B cell (primary cell): ENCODE measurements around the gene MEIKIN. TPM values are rescaled to one million over a fixed set of nuclear protein-coding genes. Genes with fewer than 3 reads are reported as not detected.

Experiments used
- ATAC-seq: fragments of 200-7000 bp; cut with Tn5 transposase; one replicate; pipeline ENCODE4 v1.10.0; 2021; ENCODE audit warnings: low read depth, mild to moderate bottlenecking, moderate number of reproducible peaks, moderate library complexity
- CTCF ChIA-PET: fragments of 350-600 bp; sonication (Branson Sonifier 250); formaldehyde crosslinking; loops from one replicate; lab custom pipeline; 2021; ENCODE audit warnings: antibody characterized with exemption, inconsistent platforms; lab: Charles Lee
- POLR2A ChIA-PET: fragments of 350-600 bp; sonication (Branson Sonifier 250); formaldehyde crosslinking; loops from one replicate; lab custom pipeline; 2021; ENCODE audit warnings: antibody characterized with exemption; lab: Charles Lee
- DNase-seq: peaks from one replicate; pipeline ENCODE4 v3.0.0; 2013
- H2AFZ ChIP-seq: 2 replicates; pipeline ENCODE4 v1.6.1; 2012; ENCODE audit warnings: mild to moderate bottlenecking, low read depth, low read length; ENCODE audit not compliant: insufficient read depth, poor library complexity, severe bottlenecking
- H3K27ac ChIP-seq, 2 donors: 1 replicate in 1 of 2; 2 replicates in 1 of 2; pipeline ENCODE4 v1.5.1; 2012 to 2013; ENCODE audit warnings: low read length in 2 of 2, mild to moderate bottlenecking in 2 of 2, moderate library complexity in 1 of 2
- H3K27me3 ChIP-seq, 4 experiments: fragments of 200-600 bp in 1 of 4; sonication (generic) in 1 of 4; replicated peaks in 1 of 4; 1 replicate in 2 of 4; 2 replicates in 2 of 4; pipeline versions ENCODE4 v1.6.1 to v1.7.0; 2013 to 2016; ENCODE audit warnings: low read length in 3 of 4, mild to moderate bottlenecking in 2 of 4, mixed read lengths in 1 of 4, moderate library complexity in 1 of 4; ENCODE audit not compliant: insufficient read depth in 4 of 4, control insufficient read depth in 3 of 4; ENCODE audit errors: control extremely low read depth in 1 of 4
- H3K36me3 ChIP-seq, 2 experiments: replicated peaks in 1 of 2; 1 replicate in 1 of 2; 2 replicates in 1 of 2; pipeline versions ENCODE4 v1.6.1 to v1.7.1; 2013; ENCODE audit warnings: low read length in 1 of 2; ENCODE audit not compliant: insufficient read depth in 2 of 2, control insufficient read depth in 1 of 2; ENCODE audit errors: control extremely low read depth in 1 of 2, extremely low read depth in 1 of 2
- H3K4me1 ChIP-seq, 2 donors: fragments of 200-600 bp in 1 of 2; sonication (generic) in 1 of 2; 1 replicate in 1 of 2; 2 replicates in 1 of 2; pipeline versions ENCODE4 v1.5.1 to v1.6.1; 2013 to 2017; ENCODE audit warnings: low read length in 2 of 2; ENCODE audit not compliant: control insufficient read depth in 2 of 2, insufficient read depth in 2 of 2
- H3K4me2 ChIP-seq: replicated peaks from 2 replicates; pipeline ENCODE3; 2012; ENCODE audit warnings: mild to moderate bottlenecking, low read depth, low read length; ENCODE audit not compliant: poor library complexity, severe bottlenecking
- H3K4me3 ChIP-seq, 5 experiments: fragments of 200-600 bp in 1 of 5; sonication (generic) in 1 of 5; 1 replicate in 3 of 5; 2 replicates in 2 of 5; pipeline versions ENCODE4 v1.5.1 to v1.7.0; 2011 to 2016; ENCODE audit warnings: low read length in 4 of 5, mild to moderate bottlenecking in 4 of 5, low read depth in 2 of 5, control low read depth in 1 of 5, moderate library complexity in 1 of 5; ENCODE audit not compliant: insufficient read depth in 1 of 5; ENCODE audit errors: control extremely low read depth in 1 of 5, extremely low read depth in 1 of 5
- H3K79me2 ChIP-seq: fragments of 200-600 bp; sonication (generic); one replicate; pipeline ENCODE4 v1.6.0; 2016; ENCODE audit warnings: low read length; ENCODE audit not compliant: control insufficient read depth, insufficient read depth
- H3K9ac ChIP-seq: fragments of 200-600 bp; sonication (generic); 2 replicates; pipeline ENCODE4 v1.6.1; 2017; ENCODE audit warnings: mild to moderate bottlenecking, low read length, moderate library complexity
- H3K9me3 ChIP-seq, 3 donors: one replicate each; pipeline versions ENCODE4 v1.6.1 to v1.7.1; 2013; ENCODE audit warnings: low read length in 2 of 3; ENCODE audit not compliant: control insufficient read depth in 2 of 3, insufficient read depth in 1 of 3; ENCODE audit errors: control extremely low read depth in 1 of 3
- H4K20me1 ChIP-seq: 2 replicates; pipeline ENCODE4 v1.6.0; 2012; ENCODE audit warnings: mild to moderate bottlenecking, low read length; ENCODE audit not compliant: insufficient read depth, control insufficient read depth, poor library complexity, severe bottlenecking
- H3K27ac Mint-ChIP-seq: one replicate; pipeline ENCODE4 v1.8.0; 2021; ENCODE audit warnings: mixed read lengths
- H3K27me3 Mint-ChIP-seq: one replicate; pipeline ENCODE4 v1.8.0; 2021; ENCODE audit warnings: mixed read lengths
- H3K4me1 Mint-ChIP-seq: one replicate; pipeline ENCODE4 v1.8.0; 2021; ENCODE audit warnings: mixed read lengths
- H3K4me3 Mint-ChIP-seq: one replicate; pipeline ENCODE4 v1.8.0; 2021; ENCODE audit warnings: mixed read lengths
- H3K9me3 Mint-ChIP-seq: one replicate; pipeline ENCODE4 v1.8.0; 2022; ENCODE audit warnings: mixed read lengths; ENCODE audit not compliant: insufficient read depth
- EZH2 ChIP-seq: IDR thresholded peaks from 2 replicates; pipeline ENCODE4 v1.6.1; 2012; ENCODE audit warnings: borderline replicate concordance, low read depth, mild to moderate bottlenecking, moderate library complexity, low read length; ENCODE audit not compliant: insufficient read depth, poor library complexity, severe bottlenecking
- WGBS: methylation state at CpG from one replicate; pipeline ENCODE4 v1.1.5; 2013; ENCODE audit warnings: missing lambda C conversion rate; ENCODE audit not compliant: insufficient coverage; 5-methylcytosine and 5-hydroxymethylcytosine counted together
- intact Hi-C: fragments of 100-400 bp; cut with micrococcal nuclease; formaldehyde crosslinking; loops from one replicate; pipeline ENCODE4 v1.10.0; 2022
- polyA plus RNA-seq: library from polyadenylated mRNA; depleted of rRNA; stranded (reverse); fragments of >200 nt; gene quantifications from 2 replicates; pipeline ENCODE4 v1.2.3, GENCODE V29; 2012
- total RNA-seq, 2 donors: library from RNA; stranded (reverse); fragments of 120-200 nt in 1 of 2; gene quantifications; 1 replicate in 1 of 2; 2 replicates in 1 of 2; pipeline versions ENCODE4 v1.2.3 to v1.2.4, GENCODE V29; 2013 to 2022
- TF ChIP-seq, protein P1 (sequence below): fragments of 200-600 bp; IDR thresholded peaks from one replicate; pipeline ENCODE4 v1.8.0; 2022; ENCODE audit warnings: antibody characterized with exemption, mild to moderate bottlenecking

Gene MEIKIN
- total and polyA plus RNA-seq, 2 donors (not counting 1 experiment from before 2014, with no cell fraction given) = not detected

GRCh38 chr5:131926168-131926567, 19.3 kb downstream of the MEIKIN start:
- intact Hi-C loops = no loop called here
- Mint-ChIP-seq H3K27me3 (peaks cover 7% of the 10 kb centered on the region), H3K4me3 (no peak overlapping the region), H3K4me1 (no peaks in the 10 kb centered on the region), H3K9me3 (peaks cover 30% of the 10 kb centered on the region), H3K27ac (no peak overlapping the region)
- Histone ChIP-seq H2AFZ (no peak overlapping the region), H3K27me3 (peaks cover 0 to 3% (median 0%) of the 10 kb centered on the region in 4 experiments), H3K4me3 (no peak overlapping the region), H3K27ac (no peak overlapping the region), H4K20me1 (no peaks in the 10 kb centered on the region), H3K9me3 (peaks cover 1 to 39% (median 14%) of the 10 kb centered on the region in 3 donors), H3K9ac (no peak overlapping the region), H3K36me3 (no peaks in the 10 kb centered on the region), H3K79me2 (no peaks in the 10 kb centered on the region), H3K4me2 (no peak overlapping the region), H3K4me1 (no peaks in the 10 kb centered on the region)
- TF ChIP-seq, protein P1, sequence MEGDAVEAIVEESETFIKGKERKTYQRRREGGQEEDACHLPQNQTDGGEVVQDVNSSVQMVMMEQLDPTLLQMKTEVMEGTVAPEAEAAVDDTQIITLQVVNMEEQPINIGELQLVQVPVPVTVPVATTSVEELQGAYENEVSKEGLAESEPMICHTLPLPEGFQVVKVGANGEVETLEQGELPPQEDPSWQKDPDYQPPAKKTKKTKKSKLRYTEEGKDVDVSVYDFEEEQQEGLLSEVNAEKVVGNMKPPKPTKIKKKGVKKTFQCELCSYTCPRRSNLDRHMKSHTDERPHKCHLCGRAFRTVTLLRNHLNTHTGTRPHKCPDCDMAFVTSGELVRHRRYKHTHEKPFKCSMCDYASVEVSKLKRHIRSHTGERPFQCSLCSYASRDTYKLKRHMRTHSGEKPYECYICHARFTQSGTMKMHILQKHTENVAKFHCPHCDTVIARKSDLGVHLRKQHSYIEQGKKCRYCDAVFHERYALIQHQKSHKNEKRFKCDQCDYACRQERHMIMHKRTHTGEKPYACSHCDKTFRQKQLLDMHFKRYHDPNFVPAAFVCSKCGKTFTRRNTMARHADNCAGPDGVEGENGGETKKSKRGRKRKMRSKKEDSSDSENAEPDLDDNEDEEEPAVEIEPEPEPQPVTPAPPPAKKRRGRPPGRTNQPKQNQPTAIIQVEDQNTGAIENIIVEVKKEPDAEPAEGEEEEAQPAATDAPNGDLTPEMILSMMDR = no peak
- TF ChIP-seq EZH2 = no peak
- ChIA-PET POLR2A (no interaction called here), CTCF (no interaction called here)
- DNase-seq = no peak
- no peak for ATAC-seq
- WGBS = no CpG with 5 or more reads among the region's 3 CpGs

- Histone ChIP-seq H3K79me2 (no peaks in the 10 kb centered on the region), H3K9me3 (no peaks in the 10 kb centered on the region), H3K4me3 (no peak overlapping the region), H3K4me1 (no peaks in the 10 kb centered on the region), H2AFZ (no peak overlapping the region), H3K27ac (no peak overlapping the region), H3K9ac (no peak overlapping the region), H3K36me3 (no peaks in the 10 kb centered on the region), H3K4me2 (no peak overlapping the region), H3K27me3 (no peaks in the 10 kb centered on the region), H4K20me1 (no peaks in the 10 kb centered on the region)
- ChIA-PET POLR2A (no interaction called here), CTCF (interaction anchor here (0.5 kb wide), 1 partner anchor 805 kb away, joined by 4 read pairs; no protein-coding TSS in a partner anchor)
- H3K9me3 Mint-ChIP-seq = peaks cover 2% of the 10 kb centered on the region
- ATAC-seq (no peak), DNase-seq (no peak)
- no peak overlapping the region for H3K27ac Mint-ChIP-seq
- intact Hi-C loops = no loop called here
- H3K4me1 Mint-ChIP-seq = no peaks in the 10 kb centered on the region
- no peak for TF ChIP-seq EZH2
- TF ChIP-seq, protein P1 = no peak
- 90% methylated on average over 1 of the region's 2 CpGs for WGBS
- peaks cover 12% of the 10 kb centered on the region for H3K27me3 Mint-ChIP-seq
- no peak overlapping the region for H3K4me3 Mint-ChIP-seq
Measured at GRCh38 chr5:131916481-131916880, 29.0 kb downstream of the MEIKIN start.
